Activated effector memory CD4-positive, alpha-beta T cell treated with Interleukin-2 at 50 U/mL for 16 hours (primary cell): ENCODE data around the gene MROH8.
"Not testable (repeated sequence)": the region's sequence is repeated elsewhere in the genome, so short reads cannot be mapped to it uniquely, and the experiment has no call there.

Experiments used
- DNase-seq: peaks from one replicate; pipeline ENCODE4 v3.0.0-alpha.2; 2020

MROH8 gene

DNA sequence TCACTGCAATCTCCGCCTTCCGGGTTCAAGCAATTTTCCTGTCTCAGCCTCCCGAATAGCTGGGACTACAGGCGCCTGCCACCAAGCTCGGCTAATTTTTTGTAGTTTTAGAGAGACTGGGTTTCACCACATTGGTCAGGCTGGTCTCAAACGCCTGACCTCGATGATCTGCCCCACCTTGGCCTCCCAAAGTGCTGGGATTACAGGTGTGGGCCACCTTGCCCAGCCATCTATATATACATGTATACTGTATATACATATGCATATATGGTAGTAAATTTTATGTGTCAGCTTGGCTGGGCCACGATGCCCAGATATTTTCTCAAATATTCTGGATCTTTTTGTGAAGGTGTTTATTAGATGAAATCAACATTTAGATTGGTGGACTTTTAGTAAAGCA is 102.3 kb downstream of the MROH8 start:
- DNase-seq: no peak

- no peak for DNase-seq
These were observed 103.2 kb downstream of the MROH8 start for GRCh38 chr20:37075932-37076685.

- DNase-seq: no peak
These were observed 106.8 kb downstream of the MROH8 start for GRCh38 chr20:37072293-37073196.

DNA sequence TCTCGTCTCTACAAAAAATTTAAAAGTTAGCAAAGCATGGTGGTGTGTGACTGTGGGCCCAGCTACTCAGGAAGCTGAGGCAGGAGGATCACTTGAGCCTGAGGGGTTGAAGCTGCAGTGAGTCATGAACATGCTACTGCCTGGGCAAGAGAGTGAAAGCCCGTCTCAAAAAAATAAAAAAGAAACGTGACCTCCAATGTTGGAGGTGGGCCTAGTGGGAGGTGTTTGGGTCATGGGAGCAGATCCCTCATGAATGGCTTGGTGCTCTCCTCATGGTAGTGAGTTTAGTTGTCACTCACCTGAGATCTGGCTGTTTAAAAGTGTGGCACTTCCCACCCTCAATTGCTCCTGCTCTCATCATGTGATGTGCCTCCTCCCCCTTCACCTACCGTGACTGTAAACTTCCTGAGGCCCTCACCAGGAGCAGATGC is 107.9 kb downstream of the MROH8 start:
- DNase-seq: peak; percentile 24

DNA sequence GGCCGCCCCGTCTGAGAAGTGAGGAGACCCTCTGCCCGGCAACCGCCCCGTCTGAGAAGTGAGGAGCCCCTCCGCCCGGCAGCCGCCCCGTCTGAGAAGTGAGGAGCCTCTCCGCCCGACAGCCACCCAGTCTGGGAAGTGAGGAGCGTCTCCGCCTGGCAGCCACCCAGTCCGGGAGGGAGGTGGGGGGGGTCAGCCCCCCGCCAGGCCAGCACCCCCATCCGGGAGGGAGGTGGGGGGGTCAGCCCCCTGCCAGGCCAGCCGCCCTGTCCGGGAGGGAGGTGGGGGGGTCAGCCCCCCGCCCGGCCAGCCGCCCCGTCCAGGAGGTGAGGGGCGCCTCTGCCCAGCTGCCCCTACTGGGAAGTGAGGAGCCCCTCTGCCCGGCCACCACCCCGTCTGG is 109.8 kb downstream of the MROH8 start:
- DNase-seq: not testable (repeated sequence)

- no peak for DNase-seq
These were observed 113.2 kb downstream of the MROH8 start for GRCh38 chr20:37066168-37066567.

DNA sequence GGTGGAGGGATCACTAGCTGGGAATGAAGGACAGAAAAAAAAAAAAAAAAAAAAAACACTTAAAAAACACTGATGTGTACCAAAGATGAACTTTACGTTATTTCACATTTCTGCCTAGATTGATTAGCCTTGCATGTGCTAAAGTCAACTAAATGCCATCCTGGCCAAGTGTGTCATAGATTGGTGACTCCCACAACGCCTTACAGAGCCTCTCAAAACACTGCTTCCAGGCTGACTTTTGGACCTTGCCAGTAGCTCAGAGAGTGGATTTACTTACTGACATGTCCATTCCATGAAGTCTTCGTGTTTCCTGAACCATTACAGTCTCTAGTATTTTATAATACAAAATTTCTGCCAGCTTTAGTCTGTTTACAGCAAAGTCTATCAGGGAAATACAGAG is 124.1 kb downstream of the MROH8 start:
- no peak for DNase-seq

DNA sequence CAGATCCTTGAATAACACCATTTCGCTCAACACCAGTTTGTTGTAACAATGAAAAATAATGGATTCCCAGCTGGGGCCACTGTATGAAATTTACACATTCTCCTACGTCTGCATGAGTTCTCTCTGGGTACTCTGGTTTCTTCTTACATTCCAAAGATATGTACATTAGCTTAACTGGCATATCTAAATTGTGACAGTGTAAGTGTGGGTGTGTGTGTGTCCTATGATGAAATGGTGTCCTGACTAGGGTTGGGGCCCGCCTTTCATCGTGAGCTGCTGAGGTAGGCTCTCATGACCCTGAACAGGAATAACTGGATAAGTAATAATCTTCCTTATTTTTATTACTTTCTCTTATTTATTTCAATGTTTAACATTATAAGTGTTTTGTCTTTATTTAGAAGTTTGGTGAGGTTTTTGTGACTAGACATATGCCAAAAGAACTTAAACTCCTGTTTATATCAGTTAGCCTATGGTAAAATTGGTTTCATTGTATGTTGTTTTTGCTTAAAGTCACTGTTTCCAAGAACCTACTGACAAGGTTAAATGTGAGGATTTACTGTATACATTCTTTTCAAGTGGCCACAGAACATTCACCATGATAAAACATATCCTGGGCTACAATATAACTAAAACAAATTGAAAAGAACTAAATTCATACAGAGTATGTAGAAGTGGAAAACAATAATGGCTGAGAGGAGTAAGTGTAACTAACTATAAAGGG is 126.0 kb downstream of the MROH8 start:
- DNase-seq: no peak
